ENCODE results near the gene LAMP1. TPM values are rescaled to one million over a fixed set of nuclear protein-coding genes. Genes with fewer than 3 reads are reported as not detected.

LAMP1 gene
- total RNA-seq, 1 donor from 2014 or later: 152 TPM

DNA sequence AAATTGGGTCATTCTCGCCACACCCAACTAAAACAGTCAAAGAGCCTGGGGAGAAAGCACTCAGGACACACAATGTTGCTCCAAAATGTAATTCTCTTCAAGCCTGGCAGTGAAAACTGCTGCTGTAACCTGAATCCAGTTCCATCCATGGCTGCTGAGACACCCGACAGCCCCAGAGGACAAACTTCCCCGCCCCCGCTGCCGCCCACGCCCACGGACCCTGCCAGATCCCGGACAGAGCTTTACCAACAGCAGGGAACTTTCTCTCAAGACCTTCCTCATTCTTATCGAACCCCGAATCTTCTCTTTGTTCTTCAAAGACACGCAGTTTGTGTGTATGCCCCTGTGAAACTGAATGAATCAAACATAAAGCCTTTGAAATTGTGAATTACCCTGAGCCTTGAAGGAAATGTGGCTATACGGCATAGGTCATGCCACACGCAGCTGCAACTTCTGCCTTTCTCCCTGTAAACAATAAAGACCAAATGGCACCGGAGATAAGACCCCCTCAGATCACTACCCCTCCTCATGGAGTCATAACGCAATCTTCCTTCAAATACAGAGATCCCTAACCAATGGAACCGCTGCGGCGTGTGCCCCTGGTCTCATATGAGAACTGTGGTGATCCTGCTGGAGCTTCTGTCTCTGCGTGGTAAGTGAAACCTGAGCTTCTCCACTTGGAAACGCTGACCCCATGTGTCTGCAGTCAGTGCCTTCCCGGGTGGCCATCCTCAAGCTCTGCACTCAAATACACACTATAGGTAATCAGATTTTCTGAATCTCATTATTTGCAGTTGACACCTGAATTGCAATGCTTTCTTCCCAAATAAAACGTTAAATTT, 4.8 kb upstream of the LAMP1 start:
- Mint-ChIP-seq H3K4me3 (peak overlapping the region; percentile 87), H3K4me1 (ENCODE audit: unreplicated experiment) (peaks cover 18% of the 10 kb centered on the region), H3K27ac (peak overlapping the region; percentile 98), H3K27me3 (peaks cover 50% of the 10 kb centered on the region), H3K36me3 (no peaks in the 10 kb centered on the region), H3K9me3 (no peaks in the 10 kb centered on the region)
- no peak for DNase-seq (ENCODE audit: extremely low spot score, unreplicated experiment)
- TF ChIP-seq, protein P1, sequence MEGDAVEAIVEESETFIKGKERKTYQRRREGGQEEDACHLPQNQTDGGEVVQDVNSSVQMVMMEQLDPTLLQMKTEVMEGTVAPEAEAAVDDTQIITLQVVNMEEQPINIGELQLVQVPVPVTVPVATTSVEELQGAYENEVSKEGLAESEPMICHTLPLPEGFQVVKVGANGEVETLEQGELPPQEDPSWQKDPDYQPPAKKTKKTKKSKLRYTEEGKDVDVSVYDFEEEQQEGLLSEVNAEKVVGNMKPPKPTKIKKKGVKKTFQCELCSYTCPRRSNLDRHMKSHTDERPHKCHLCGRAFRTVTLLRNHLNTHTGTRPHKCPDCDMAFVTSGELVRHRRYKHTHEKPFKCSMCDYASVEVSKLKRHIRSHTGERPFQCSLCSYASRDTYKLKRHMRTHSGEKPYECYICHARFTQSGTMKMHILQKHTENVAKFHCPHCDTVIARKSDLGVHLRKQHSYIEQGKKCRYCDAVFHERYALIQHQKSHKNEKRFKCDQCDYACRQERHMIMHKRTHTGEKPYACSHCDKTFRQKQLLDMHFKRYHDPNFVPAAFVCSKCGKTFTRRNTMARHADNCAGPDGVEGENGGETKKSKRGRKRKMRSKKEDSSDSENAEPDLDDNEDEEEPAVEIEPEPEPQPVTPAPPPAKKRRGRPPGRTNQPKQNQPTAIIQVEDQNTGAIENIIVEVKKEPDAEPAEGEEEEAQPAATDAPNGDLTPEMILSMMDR (conservative IDR thresholded peaks at IDR 0.05): no peak

DNA sequence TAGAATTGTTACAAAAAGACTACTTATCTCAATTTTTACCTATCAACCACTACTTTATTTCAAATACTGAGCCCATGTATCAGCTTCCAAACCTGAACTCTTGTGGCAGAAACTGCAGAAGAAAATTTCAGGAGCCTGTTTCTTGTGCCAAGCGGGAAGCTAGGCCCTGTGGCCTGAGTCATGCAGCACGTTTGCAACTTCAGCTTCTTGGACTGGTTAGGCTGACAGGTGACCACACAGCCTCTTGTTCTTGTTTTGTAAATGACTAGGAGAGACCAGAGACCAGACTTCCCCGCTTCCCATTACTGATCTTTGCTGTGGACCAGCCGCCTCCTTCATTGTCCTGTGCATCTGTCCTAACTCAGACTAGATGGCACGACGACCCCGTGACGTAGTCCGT, 3.4 kb upstream of the LAMP1 start:
- DNase-seq (ENCODE audit: extremely low spot score, unreplicated experiment): no peak
- H3K36me3 Mint-ChIP-seq: peaks cover 3% of the 10 kb centered on the region
- no peaks in the 10 kb centered on the region for H3K9me3 Mint-ChIP-seq
- no peak overlapping the region for H3K4me3 Mint-ChIP-seq
- TF ChIP-seq, protein P1 (conservative IDR thresholded peaks at IDR 0.05): no peak
- peaks cover 30% of the 10 kb centered on the region for H3K4me1 Mint-ChIP-seq (ENCODE audit: unreplicated experiment)
- peaks cover 42% of the 10 kb centered on the region for H3K27me3 Mint-ChIP-seq
- peak overlapping the region; percentile 64 for H3K27ac Mint-ChIP-seq

DNA sequence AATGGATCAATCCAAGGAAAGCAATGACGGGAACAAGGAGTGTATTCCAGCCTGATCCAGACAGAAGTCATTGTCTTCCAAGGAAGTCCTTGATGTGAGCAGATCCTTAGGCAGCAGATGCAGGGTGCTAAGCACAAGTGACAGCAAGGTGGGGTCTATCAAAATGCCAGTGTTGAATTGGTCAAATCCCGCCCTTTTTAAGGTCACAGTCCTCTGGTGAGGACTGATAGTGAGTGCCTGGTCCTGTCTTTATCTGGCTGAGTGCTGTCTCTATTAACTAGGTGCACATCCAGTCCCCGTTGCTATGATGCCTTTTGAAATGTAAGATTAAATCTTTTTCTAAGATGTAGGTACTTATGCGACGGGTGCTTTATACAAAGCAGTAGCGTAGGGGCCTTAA, 1.3 kb upstream of the LAMP1 start:
- H3K27me3 Mint-ChIP-seq: peaks cover 23% of the 10 kb centered on the region
- TF ChIP-seq, protein P1 (conservative IDR thresholded peaks at IDR 0.05): no peak
- peaks cover 31% of the 10 kb centered on the region for H3K4me1 Mint-ChIP-seq (ENCODE audit: unreplicated experiment)
- H3K9me3 Mint-ChIP-seq: no peaks in the 10 kb centered on the region
- peaks cover 3% of the 10 kb centered on the region for H3K36me3 Mint-ChIP-seq
- DNase-seq (ENCODE audit: extremely low spot score, unreplicated experiment): no peak
- peak overlapping the region; percentile 93 for H3K4me3 Mint-ChIP-seq
- H3K27ac Mint-ChIP-seq: peak overlapping the region; percentile 54

DNA sequence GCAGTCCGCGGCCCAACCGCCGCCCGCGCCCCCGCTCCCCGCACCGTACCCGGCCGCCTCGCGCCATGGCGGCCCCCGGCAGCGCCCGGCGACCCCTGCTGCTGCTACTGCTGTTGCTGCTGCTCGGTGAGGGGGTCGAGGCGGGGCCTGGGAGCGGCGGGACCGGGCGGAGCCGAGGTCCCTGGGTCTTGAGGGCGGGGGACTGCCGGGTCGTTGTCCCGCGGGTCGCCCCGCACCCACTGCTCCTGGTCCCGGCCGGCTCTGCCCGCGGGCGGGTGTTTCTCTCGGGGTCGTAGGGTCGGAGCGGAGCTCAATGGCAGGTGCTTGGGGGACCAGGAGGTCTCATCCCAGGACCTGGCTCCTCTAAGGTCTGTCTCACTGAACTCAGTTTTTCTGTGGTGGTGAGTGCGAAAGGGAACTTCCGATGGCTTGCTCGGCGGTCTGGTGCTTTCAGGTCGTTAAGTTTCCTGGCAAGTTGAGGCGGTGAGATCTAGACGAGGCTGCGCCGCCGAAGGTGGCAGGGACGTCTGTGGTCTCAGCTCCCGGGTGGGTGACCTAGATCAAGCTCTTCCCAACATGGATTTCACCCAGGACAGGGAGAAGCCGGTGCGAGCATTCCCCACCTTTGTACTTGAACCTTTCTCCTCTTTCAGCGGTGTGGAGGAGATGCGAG, 467 bp downstream of the LAMP1 start:
- peaks cover 22% of the 10 kb centered on the region for H3K4me1 Mint-ChIP-seq (ENCODE audit: unreplicated experiment)
- H3K27me3 Mint-ChIP-seq: peaks cover 13% of the 10 kb centered on the region
- H3K36me3 Mint-ChIP-seq: peaks cover 3% of the 10 kb centered on the region
- DNase-seq (ENCODE audit: extremely low spot score, unreplicated experiment): no peak
- peak overlapping the region; percentile 87 for H3K4me3 Mint-ChIP-seq
- H3K9me3 Mint-ChIP-seq: no peaks in the 10 kb centered on the region
- peak overlapping the region; percentile 91 for H3K27ac Mint-ChIP-seq
- TF ChIP-seq, protein P1 (conservative IDR thresholded peaks at IDR 0.05): no peak

DNA sequence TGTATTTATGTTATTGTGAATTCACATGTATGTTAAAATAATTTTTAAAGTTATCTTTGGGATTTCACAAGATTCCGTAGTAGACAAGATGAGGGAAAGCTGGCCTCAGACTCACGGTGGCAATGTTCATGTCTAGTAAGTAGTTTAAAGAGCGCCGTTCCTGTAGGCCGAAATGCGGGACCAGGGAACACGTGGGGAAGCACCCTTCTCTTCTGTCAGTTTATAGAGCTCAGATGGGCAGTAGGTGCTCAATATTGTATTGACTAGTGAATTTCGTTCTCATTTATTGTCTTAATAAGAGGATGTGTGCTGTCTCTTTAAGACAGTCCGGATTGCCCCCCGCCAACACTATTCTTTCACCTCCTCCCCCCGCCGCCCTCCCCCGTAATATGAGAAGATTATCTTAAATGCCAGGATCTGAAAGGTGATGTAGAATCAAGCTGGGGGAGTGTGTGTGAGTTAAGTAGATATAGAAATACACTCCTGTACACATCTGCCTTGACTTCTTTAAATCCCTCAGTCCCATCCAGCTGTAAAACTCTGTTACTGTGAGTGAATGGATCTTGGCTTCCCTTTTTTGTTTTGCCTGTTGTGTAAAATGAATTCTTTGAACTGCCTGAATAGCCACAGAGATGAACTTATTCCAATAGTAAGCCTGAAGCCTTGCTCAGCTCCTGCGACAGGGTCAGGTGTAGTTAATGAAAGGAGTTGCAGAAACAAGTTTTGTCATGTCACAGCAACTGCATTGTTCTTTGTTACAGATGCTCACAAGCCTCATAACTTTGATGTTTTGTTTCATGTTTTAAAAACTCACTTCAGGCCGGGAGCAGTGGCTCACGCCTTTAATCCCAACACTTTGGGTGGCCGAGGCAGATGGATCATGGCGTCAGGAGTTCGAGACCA, 1.3 kb downstream of the LAMP1 start:
- no peaks in the 10 kb centered on the region for H3K9me3 Mint-ChIP-seq
- TF ChIP-seq, protein P1 (conservative IDR thresholded peaks at IDR 0.05): no peak
- peaks cover 11% of the 10 kb centered on the region for H3K27me3 Mint-ChIP-seq
- peak overlapping the region; percentile 87 for H3K4me3 Mint-ChIP-seq
- H3K36me3 Mint-ChIP-seq: peaks cover 3% of the 10 kb centered on the region
- H3K27ac Mint-ChIP-seq: peak overlapping the region; percentile 91
- DNase-seq (ENCODE audit: extremely low spot score, unreplicated experiment): no peak
- H3K4me1 Mint-ChIP-seq (ENCODE audit: unreplicated experiment): peaks cover 19% of the 10 kb centered on the region

Measured in type B pancreatic cell (in vitro differentiated cells).